ENCODE results near the gene KPRP. TPM values are rescaled to one million over a fixed set of nuclear protein-coding genes. Genes with fewer than 3 reads are reported as not detected.

KPRP gene, protein sequence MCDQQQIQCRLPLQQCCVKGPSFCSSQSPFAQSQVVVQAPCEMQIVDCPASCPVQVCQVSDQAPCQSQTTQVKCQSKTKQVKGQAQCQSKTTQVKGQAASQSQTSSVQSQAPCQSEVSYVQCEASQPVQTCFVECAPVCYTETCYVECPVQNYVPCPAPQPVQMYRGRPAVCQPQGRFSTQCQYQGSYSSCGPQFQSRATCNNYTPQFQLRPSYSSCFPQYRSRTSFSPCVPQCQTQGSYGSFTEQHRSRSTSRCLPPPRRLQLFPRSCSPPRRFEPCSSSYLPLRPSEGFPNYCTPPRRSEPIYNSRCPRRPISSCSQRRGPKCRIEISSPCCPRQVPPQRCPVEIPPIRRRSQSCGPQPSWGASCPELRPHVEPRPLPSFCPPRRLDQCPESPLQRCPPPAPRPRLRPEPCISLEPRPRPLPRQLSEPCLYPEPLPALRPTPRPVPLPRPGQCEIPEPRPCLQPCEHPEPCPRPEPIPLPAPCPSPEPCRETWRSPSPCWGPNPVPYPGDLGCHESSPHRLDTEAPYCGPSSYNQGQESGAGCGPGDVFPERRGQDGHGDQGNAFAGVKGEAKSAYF
- polyA plus RNA-seq (2013, experiment 1 of 2): not detected
- polyA plus RNA-seq (2013, experiment 2 of 2): not detected

DNA sequence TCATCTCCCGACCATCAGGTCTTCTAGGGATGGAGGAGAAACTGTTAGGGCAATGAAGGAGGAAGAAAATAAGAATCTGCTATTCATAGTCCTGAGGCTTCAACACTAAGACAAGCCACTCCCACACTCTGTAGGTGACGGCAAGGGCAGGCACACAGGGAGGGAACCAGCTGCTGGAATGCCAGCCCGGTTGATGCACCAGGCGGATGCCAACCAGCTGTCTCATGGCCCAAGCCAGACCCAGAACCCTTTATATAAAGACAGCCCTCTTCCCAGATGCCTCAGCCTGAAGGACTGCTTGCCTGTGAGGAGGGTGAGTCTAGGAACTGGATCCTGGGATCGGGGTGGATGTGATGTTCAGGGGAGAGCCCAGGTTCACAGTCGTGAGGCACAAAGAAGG lies at the start of gene KPRP:
Gene KPRP, plus strand, starts transcription at position 279 of the 400 bp plus-strand sequence. CDS start 1,564 bp downstream, outside the sequence.
- no peak for DNase-seq
- Histone ChIP-seq H3K23ac (ENCODE audit: low read length in 2 of 2) (no peak within 1 kb of the TSS), H3K4ac (ENCODE audit: low read depth in 1 of 2, low read length in 2 of 2) (no peak within 1 kb of the TSS), H2BK5ac (ENCODE audit: low read depth, low read length, poor library complexity, severe bottlenecking) (no peak within 1 kb of the TSS), H4K91ac (ENCODE audit: low read length) (no peak within 1 kb of the TSS), H3K79me1 (replicated peaks; ENCODE audit: low read length, poor library complexity, severe bottlenecking) (no peaks in the 10 kb centered on the region), H3K4me3 (ENCODE audit: insufficient read depth in 1 of 2, low read depth in 1 of 2, low read length in 2 of 2) (no peak within 1 kb of the TSS), H3K14ac (ENCODE audit: low read length in 2 of 2) (no peak within 1 kb of the TSS), H2BK120ac (ENCODE audit: low read depth, low read length) (no peak within 1 kb of the TSS), H2AK5ac (ENCODE audit: low read length, severe bottlenecking) (no peak within 1 kb of the TSS), H2AFZ (ENCODE audit: low read depth, low read length) (no peak within 1 kb of the TSS), H2BK15ac (ENCODE audit: low read depth, poor library complexity, severe bottlenecking) (no peak within 1 kb of the TSS), H3K9ac (ENCODE audit: low read length) (no peak within 1 kb of the TSS), H3K4me2 (ENCODE audit: low read length, poor library complexity, severe bottlenecking) (no peak within 1 kb of the TSS), H3K9me3 (ENCODE audit: control insufficient read depth, low read length) (no peaks in the 10 kb centered on the region), H3K27ac (ENCODE audit: low read length, poor library complexity, severe bottlenecking) (no peak within 1 kb of the TSS), H3K18ac (ENCODE audit: low read depth in 1 of 2, low read length in 2 of 2) (no peak within 1 kb of the TSS), H3K27me3 (ENCODE audit: control insufficient read depth in 1 of 2, insufficient read depth in 1 of 2, low read length in 2 of 2) (no peaks in the 10 kb centered on the region), H2BK12ac (ENCODE audit: low read length in 2 of 2) (no peak within 1 kb of the TSS), H3K4me1 (ENCODE audit: control insufficient read depth, insufficient read depth, low read depth, low read length) (no peaks in the 10 kb centered on the region), H3K36me3 (ENCODE audit: control insufficient read depth in 1 of 2, insufficient read depth in 2 of 2, low read depth in 1 of 2, low read length in 2 of 2) (no peaks in the 10 kb centered on the region), H4K8ac (ENCODE audit: low read length) (no peak within 1 kb of the TSS)
- WGBS: 82% methylated on average over 3 of the region's 6 CpGs

DNA sequence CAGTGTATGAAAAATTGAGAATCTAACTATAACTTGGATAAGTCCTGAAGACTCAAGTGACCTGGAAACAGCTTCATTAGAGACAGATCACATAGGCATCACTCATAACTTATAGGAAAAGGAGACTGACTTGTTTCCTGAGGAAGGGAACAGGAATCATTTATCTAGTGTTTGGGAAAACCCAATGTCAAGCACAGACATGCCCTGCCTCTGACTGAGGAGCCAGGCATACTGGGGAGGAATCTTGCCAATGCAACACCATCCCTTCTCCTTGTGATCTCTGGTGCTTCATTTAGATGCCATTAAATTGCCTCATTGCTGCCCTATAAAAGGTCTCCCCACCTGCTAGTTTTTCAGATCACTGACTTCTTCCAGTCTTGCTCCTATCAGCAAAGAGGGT lies 39.6 kb upstream of the KPRP start:
- H3K36me3 ChIP-seq (ENCODE audit: control insufficient read depth in 1 of 2, insufficient read depth in 2 of 2, low read depth in 1 of 2, low read length in 2 of 2): no peaks in the 10 kb centered on the region
- no peak overlapping the region for H2AFZ ChIP-seq (ENCODE audit: low read depth, low read length)
- H3K4me1 ChIP-seq (ENCODE audit: control insufficient read depth, insufficient read depth, low read depth, low read length): no peaks in the 10 kb centered on the region
- H2BK120ac ChIP-seq (ENCODE audit: low read depth, low read length): no peak overlapping the region
- H3K4me2 ChIP-seq (ENCODE audit: low read length, poor library complexity, severe bottlenecking): no peak overlapping the region
- no peak overlapping the region for H2BK12ac ChIP-seq (ENCODE audit: low read length in 2 of 2)
- no peak overlapping the region for H3K27ac ChIP-seq (ENCODE audit: low read length, poor library complexity, severe bottlenecking)
- no peak overlapping the region for H2BK15ac ChIP-seq (ENCODE audit: low read depth, poor library complexity, severe bottlenecking)
- H3K4me3 ChIP-seq (ENCODE audit: insufficient read depth in 1 of 2, low read depth in 1 of 2, low read length in 2 of 2): no peak overlapping the region
- peaks cover 8% of the 10 kb centered on the region for H3K9me3 ChIP-seq (ENCODE audit: control insufficient read depth, low read length)
- no peak overlapping the region for H3K14ac ChIP-seq (ENCODE audit: low read length in 2 of 2)
- H3K27me3 ChIP-seq (ENCODE audit: control insufficient read depth in 1 of 2, insufficient read depth in 1 of 2, low read length in 2 of 2): peaks cover 0 to 15% of the 10 kb centered on the region in 2 experiments
- H4K8ac ChIP-seq (ENCODE audit: low read length): no peak overlapping the region
- no peak overlapping the region for H2AK5ac ChIP-seq (ENCODE audit: low read length, severe bottlenecking)
- no peak overlapping the region for H3K9ac ChIP-seq (ENCODE audit: low read length)
- H3K23ac ChIP-seq (ENCODE audit: low read length in 2 of 2): no peak overlapping the region
- H3K79me1 ChIP-seq (replicated peaks; ENCODE audit: low read length, poor library complexity, severe bottlenecking): no peaks in the 10 kb centered on the region
- no peak for DNase-seq
- no peak overlapping the region for H2BK5ac ChIP-seq (ENCODE audit: low read depth, low read length, poor library complexity, severe bottlenecking)
- no peak overlapping the region for H3K18ac ChIP-seq (ENCODE audit: low read depth in 1 of 2, low read length in 2 of 2)
- no peak overlapping the region for H4K91ac ChIP-seq (ENCODE audit: low read length)
- no peak overlapping the region for H3K4ac ChIP-seq (ENCODE audit: low read depth in 1 of 2, low read length in 2 of 2)

GRCh38 chr1:152725261-152725660 lies 32.6 kb upstream of the KPRP start:
- Histone ChIP-seq H2AFZ (ENCODE audit: low read depth, low read length) (no peak overlapping the region), H3K27me3 (ENCODE audit: control insufficient read depth in 1 of 2, insufficient read depth in 1 of 2, low read length in 2 of 2) (peaks cover 0 to 6% of the 10 kb centered on the region in 2 experiments), H3K18ac (ENCODE audit: low read depth in 1 of 2, low read length in 2 of 2) (no peak overlapping the region), H3K9me3 (ENCODE audit: control insufficient read depth, low read length) (no peaks in the 10 kb centered on the region), H2BK12ac (ENCODE audit: low read length in 2 of 2) (no peak overlapping the region), H2AK5ac (ENCODE audit: low read length, severe bottlenecking) (no peak overlapping the region), H3K23ac (ENCODE audit: low read length in 2 of 2) (no peak overlapping the region), H3K4me3 (ENCODE audit: insufficient read depth in 1 of 2, low read depth in 1 of 2, low read length in 2 of 2) (no peak overlapping the region), H4K8ac (ENCODE audit: low read length) (no peak overlapping the region), H3K9ac (ENCODE audit: low read length) (no peak overlapping the region), H3K14ac (ENCODE audit: low read length in 2 of 2) (no peak overlapping the region), H3K4ac (ENCODE audit: low read depth in 1 of 2, low read length in 2 of 2) (no peak overlapping the region), H3K4me1 (ENCODE audit: control insufficient read depth, insufficient read depth, low read depth, low read length) (no peaks in the 10 kb centered on the region), H3K79me1 (replicated peaks; ENCODE audit: low read length, poor library complexity, severe bottlenecking) (no peaks in the 10 kb centered on the region), H3K4me2 (ENCODE audit: low read length, poor library complexity, severe bottlenecking) (no peak overlapping the region), H2BK120ac (ENCODE audit: low read depth, low read length) (no peak overlapping the region), H2BK5ac (ENCODE audit: low read depth, low read length, poor library complexity, severe bottlenecking) (no peak overlapping the region), H2BK15ac (ENCODE audit: low read depth, poor library complexity, severe bottlenecking) (no peak overlapping the region), H3K36me3 (ENCODE audit: control insufficient read depth in 1 of 2, insufficient read depth in 2 of 2, low read depth in 1 of 2, low read length in 2 of 2) (no peaks in the 10 kb centered on the region), H4K91ac (ENCODE audit: low read length) (no peak overlapping the region), H3K27ac (ENCODE audit: low read length, poor library complexity, severe bottlenecking) (no peak overlapping the region)
- no peak for DNase-seq

GRCh38 chr1:152728986-152729385 lies 28.8 kb upstream of the KPRP start:
- Histone ChIP-seq H2BK5ac (ENCODE audit: low read depth, low read length, poor library complexity, severe bottlenecking) (no peak overlapping the region), H3K27me3 (ENCODE audit: control insufficient read depth in 1 of 2, insufficient read depth in 1 of 2, low read length in 2 of 2) (no peaks in the 10 kb centered on the region), H4K8ac (ENCODE audit: low read length) (no peak overlapping the region), H3K4me1 (ENCODE audit: control insufficient read depth, insufficient read depth, low read depth, low read length) (no peaks in the 10 kb centered on the region), H3K79me1 (replicated peaks; ENCODE audit: low read length, poor library complexity, severe bottlenecking) (no peaks in the 10 kb centered on the region), H2BK15ac (ENCODE audit: low read depth, poor library complexity, severe bottlenecking) (no peak overlapping the region), H3K9ac (ENCODE audit: low read length) (no peak overlapping the region), H2AK5ac (ENCODE audit: low read length, severe bottlenecking) (no peak overlapping the region), H3K14ac (ENCODE audit: low read length in 2 of 2) (no peak overlapping the region), H3K9me3 (ENCODE audit: control insufficient read depth, low read length) (no peaks in the 10 kb centered on the region), H2AFZ (ENCODE audit: low read depth, low read length) (no peak overlapping the region), H4K91ac (ENCODE audit: low read length) (no peak overlapping the region), H3K23ac (ENCODE audit: low read length in 2 of 2) (no peak overlapping the region), H3K4me3 (ENCODE audit: insufficient read depth in 1 of 2, low read depth in 1 of 2, low read length in 2 of 2) (no peak overlapping the region), H3K4me2 (ENCODE audit: low read length, poor library complexity, severe bottlenecking) (no peak overlapping the region), H3K27ac (ENCODE audit: low read length, poor library complexity, severe bottlenecking) (no peak overlapping the region), H3K18ac (ENCODE audit: low read depth in 1 of 2, low read length in 2 of 2) (no peak overlapping the region), H2BK120ac (ENCODE audit: low read depth, low read length) (no peak overlapping the region), H3K36me3 (ENCODE audit: control insufficient read depth in 1 of 2, insufficient read depth in 2 of 2, low read depth in 1 of 2, low read length in 2 of 2) (no peaks in the 10 kb centered on the region), H3K4ac (ENCODE audit: low read depth in 1 of 2, low read length in 2 of 2) (no peak overlapping the region), H2BK12ac (ENCODE audit: low read length in 2 of 2) (no peak overlapping the region)
- no peak for DNase-seq
- WGBS: no CpG with 5 or more reads among the region's 1 CpG

Data from mesenchymal stem cell (in vitro differentiated cells and primary cell).